ENCODE measurements around the gene RAB30.
"Not testable (repeated sequence)": the region's sequence is repeated elsewhere in the genome, so short reads cannot be mapped to it uniquely, and the experiment has no call there.

Gene RAB30

DNA sequence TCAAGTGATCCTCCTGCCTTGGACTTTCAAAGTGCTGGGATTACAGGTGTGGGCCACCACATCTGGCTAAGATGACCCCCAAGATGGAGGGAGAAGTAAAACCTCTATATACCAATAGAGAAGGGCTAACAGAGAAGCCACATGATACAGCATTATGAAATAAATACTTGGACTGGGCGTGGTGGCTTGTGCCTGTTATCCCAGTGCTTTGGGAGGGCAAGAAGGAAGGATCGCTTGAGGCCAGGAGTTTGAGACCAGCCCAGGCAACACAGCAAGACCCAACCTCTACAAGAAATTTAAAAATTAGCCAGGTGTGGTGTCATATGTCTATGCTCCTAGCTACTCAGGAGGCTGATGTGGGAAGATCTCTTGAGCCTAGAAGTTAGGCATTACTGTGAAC, 61.7 kb downstream of the RAB30 start:
- no peak for DNase-seq (ENCODE audit: low read depth)

DNA sequence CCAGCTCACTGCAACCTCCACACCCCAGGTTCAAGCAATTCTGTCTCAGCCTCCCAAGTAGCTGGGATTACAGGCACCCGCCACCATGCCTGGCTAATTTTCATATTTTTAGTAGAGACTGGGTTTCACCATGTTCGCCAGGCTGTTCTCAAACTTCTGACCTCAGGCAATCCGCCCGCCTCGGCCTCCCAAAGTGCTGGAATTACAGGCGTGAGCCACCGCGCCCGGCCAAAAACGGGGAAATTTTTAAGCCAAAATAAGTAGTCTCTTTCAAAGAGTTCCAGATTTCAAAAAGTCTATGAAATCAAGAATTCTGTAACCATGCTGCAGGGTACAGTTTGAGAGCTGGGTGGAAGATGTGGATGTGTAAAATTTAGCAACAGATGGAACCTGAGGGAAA, 62.6 kb downstream of the RAB30 start:
- DNase-seq (ENCODE audit: low read depth), result not testable (repeated sequence)

DNA sequence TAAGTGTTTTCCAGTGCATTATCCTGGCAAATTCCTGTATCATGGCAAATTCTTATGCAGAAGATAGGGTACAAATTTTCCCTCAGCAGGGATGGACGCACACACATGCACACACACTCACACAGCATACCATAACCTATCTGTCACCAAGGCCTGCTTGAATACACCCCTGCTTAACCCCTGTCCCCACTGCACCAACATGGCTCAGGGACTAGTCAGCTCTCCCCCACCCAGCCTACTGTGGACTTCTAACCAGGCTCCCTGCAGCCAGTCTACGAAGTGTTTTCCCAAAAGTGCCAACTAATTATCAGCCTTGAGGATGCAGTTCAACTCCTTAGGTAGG, 63.1 kb downstream of the RAB30 start:
- peak; percentile 57 for DNase-seq (ENCODE audit: low read depth)

DNA sequence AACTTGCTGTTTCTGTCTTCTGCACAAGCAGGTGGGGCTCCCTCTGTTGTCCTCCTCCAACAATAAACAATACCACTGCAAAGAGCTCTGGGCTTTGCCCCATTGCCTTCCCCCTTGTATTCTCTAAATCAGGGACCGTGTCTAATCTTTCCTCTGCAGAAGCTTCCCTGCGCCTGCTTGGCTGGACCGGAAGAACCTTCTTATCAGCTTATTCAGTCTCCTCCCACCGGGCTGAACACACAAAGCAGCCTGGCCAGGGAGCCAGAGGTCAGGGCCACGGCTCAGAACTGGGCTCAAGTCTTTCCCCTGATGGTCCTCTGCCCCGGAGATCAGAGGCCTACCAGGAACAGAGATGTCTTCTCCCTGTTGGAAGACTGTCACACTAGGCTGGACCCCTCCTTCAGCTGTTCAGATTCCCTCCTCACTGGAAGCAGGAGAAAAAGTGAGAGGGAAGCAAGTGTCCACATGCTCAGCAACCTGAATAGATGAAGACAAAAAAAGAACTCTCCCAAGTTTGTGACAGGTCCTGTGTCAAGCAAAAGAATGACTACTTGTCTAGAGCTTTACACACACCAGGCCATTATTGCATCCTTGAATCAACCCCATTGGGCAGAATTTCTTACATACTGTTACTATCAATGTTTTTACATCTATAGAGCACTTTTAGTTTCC, 63.7 kb downstream of the RAB30 start:
- DNase-seq (ENCODE audit: low read depth), result peak; percentile 45

DNA sequence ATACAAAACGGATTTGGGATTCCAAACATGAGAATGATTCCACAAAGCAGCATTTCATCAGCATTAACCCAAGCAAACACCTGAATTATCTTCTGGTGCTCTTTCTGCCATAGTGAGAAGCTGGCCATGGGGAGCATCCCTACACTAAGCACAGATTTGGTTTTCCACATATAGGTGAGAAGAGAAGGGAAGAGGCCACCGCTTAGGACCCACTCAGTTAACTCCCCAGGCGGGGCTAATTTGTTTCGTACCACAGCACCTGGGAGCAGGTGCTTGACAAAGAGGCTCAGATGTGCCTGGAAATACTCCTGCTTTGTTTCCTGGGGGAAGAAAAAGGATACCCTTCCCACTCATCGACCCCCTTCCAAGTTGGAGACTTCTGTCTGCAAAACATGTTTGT, 64.2 kb downstream of the RAB30 start:
- no peak for DNase-seq (ENCODE audit: low read depth)

DNA sequence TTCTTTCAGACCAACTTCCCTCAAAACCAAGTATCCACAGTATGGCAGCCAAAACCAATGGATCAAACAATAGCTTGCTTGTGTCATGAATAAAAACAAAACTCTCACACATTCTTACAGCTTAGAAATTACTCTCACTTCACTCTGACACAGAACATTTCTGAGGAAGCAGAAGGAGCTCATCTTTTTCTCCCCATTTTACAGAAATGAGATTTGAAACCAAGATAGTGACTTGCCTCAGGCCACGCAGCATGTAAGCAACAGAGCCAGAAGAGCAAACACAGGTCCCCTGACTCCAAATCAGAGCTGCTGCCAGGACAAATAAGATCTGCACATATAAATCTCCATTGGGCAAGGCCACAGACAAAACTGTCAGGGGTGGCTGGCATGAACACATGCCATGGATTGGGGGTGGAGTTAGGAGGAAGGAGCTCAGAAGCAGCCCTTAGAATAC, 64.8 kb downstream of the RAB30 start:
- DNase-seq (ENCODE audit: low read depth), result no peak

DNA sequence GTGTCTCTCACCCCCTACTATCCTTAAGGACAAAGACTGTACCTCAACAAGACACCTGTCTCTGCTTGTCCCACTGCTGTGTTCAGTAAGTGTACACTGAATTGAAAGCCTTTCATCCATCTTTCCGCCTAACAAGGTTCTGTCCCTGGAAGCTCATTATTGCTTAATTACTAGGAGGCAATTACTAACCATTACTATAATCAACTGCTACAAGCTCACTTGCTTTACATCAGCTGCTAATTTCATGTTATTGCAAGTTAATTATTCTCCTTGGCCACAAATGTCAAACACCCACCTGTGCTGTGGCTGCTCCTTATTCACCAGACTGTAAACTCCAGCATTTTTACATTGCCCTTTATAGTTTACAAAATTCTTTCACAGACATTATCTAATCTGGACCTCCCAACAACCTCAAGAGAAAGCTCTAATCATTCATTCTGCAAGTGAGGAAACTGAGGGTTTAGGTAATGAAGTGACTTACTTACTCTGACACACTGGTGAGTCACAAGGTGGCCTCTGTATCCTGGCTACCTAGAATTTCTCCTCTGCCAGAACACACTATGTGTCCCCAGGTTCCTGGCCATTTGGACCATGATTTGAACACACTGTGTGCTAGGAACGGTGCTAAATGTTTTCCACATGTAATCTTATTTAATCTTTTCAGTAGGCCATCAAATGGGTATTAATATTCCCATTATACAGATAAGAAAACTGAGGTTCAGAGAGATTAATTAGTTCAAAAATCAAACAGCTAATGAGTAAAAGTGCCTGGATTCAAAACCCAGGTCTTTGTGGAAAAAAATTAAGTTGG, 66.7 kb downstream of the RAB30 start:
- no peak for DNase-seq (ENCODE audit: low read depth)

DNA sequence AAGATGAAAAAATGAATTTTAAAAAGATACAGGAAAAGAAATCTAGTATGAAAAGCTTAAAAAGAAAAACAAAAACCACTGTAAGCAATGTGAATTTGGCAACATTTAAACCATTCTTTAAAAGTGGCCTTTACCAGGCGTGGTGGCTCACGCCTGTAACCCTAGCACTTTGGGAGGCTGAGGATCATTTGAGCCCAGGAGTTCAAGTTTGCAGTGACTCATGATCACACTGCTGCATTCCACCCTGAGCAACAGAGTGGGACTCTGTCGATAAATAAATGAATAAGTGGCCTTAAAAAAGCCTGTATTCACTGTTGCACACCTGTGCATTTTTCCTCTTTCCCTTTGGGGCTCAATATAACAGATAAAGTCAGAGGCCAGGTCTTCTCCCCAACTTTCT, 69.2 kb downstream of the RAB30 start:
- peak; percentile 41 for DNase-seq (ENCODE audit: low read depth)

DNA sequence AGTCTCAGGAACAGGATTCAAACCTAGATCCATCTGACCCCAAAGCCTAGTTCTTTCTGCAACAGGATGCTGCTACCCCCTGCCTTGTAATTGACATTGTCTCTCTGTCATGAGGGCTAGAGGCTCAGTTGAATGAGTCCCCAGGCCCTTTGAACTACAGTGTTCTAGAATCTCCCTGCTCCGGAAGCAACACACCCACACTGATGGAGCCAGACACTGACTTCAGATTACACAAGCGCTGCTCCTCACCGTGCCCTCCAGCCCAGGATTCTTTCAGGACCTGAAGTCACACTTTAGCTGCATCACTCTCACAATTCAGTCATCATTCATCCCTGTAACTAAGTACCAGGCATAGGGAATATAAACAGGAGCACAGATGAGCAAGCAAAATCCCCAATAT, 69.6 kb downstream of the RAB30 start:
- DNase-seq (ENCODE audit: low read depth), result peak; percentile 65

DNA sequence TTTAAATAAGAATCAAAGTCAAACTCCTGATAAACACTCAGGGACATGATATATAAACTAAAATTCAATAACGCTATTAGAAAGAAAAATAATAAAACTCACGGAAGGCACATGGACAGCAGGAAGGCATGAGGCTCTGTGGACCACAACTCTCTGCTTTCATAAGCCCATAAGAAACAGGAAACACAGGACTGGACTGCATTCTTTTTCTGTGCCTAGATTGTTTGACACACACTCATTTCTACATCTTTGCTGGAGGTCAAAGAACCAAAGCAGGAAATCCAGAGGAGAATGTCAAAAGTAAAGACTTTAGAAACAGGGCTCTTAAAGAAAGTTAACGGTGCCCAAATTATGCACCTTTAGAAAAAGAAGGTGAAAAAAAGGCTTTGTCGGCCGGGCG, 71.3 kb downstream of the RAB30 start:
- DNase-seq (ENCODE audit: low read depth), result no peak

DNA sequence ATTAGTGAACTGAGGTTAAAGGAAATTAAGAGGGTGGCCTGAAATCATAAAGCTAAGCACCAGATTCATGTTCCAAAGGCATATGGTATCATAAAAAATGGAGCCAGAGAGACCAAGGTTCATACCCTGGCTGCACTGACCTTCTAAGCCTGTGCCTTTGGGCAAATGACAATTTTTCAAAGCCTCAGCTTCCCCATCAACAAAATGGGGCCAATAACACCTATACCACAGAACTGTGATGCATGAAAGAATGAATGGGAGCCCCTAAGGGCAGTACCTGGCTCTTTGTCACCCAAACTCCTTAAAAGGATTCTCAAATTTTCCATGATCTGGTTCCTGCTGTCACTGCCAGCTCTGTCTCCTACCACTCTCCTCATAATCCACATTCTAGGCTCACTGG, 72.5 kb downstream of the RAB30 start:
- no peak for DNase-seq (ENCODE audit: low read depth)

DNA sequence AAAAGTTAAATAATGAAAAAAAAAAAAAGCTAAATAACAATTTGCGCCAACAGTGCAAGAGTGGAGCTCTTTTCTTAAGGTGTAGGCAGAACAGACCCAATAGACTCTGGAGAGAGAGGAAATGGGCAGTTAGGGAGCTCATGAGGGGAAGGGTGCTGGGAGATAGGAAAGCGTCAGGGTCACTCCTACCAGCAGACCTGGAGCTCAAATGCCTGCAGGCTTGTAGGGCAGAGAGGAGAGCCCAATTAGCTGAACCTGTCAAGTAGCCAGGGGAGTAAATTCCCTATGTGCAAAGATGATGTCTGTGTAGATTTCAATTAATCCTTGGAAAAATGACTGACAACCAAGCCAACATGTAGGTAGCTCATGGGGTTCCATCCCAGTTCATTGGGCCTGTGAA, 73.0 kb downstream of the RAB30 start:
- no peak for DNase-seq (ENCODE audit: low read depth)

DNA sequence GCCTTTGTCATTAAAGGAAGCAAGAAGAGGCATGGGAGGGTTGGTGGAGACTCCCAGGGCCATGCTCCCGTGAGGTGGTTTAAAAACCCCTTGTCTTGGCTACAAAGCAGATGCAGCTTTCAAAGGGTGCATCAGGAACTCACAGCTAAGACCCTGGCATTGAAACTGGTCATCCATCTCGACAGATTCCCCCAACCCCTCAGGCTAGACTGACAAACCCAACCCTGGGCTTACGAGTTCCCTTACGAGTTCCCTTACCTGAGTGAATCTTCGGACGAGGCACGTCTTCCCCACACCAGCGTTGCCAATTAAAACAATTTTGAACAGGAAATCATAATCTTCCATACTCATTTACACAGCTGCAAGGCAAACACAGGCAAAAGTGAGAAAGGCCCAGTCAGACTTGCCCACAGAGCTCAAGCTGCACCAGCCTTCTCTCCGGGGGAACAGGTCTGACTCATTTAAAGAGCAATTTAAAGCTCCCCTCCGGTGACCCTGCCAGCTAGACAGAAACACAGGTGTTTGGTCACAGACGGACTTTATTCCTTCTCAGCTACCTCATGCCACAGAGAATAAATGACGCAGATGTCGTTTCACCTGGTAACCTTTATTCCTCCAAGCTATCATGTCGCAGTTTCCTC, 74.6 kb downstream of the RAB30 start:
- peak; percentile 32 for DNase-seq (ENCODE audit: low read depth)

DNA sequence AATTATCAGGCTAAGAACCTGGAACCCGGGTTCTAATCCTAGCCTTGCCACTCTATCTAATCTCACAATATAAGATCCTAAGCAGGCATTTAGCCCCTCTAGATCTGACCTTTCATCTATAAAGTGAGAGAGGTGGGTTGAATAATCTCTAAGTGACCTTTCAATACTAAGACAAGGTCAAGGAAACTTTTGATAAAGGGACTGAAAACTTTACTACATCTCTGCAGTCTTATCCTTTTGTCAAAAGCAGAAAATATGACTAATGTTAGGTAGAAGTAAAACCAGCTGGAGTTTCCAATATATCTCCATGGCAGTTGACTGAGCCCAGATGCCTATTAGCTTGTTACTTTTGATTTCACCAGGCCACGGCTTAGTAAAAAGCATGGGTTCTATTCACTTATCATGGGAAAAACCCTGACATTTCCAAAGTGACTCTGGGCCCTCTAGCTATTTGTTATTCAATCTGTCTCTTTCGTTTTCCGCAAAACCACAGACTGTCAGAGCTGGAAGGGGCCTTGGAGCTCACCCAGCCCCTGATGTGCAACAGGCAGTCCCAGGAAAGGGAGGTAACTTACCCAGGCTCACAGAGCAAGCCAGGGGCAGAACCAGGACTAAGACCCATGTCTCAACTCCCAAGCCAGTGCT, 75.8 kb downstream of the RAB30 start:
- DNase-seq (ENCODE audit: low read depth), result peak; percentile 66

DNA sequence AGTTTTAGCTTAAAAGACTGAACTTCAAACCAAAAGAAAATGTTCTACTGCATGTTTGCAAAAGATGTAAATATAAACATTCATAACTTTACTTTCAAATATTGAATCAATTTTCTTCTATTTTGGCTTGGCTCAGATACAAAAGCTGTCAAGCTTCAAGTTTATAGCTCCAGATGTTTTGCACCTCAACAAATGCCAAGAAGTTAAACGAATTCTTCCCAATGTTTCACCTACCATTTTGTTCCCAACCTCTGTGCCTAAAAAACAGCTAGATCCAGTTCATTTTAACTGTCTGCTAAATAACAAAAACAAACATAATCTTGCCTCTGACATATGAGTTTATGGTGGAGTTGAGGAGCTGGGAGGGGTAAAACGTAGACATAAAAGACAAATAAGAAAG, 76.5 kb downstream of the RAB30 start:
- DNase-seq (ENCODE audit: low read depth), result no peak

DNA sequence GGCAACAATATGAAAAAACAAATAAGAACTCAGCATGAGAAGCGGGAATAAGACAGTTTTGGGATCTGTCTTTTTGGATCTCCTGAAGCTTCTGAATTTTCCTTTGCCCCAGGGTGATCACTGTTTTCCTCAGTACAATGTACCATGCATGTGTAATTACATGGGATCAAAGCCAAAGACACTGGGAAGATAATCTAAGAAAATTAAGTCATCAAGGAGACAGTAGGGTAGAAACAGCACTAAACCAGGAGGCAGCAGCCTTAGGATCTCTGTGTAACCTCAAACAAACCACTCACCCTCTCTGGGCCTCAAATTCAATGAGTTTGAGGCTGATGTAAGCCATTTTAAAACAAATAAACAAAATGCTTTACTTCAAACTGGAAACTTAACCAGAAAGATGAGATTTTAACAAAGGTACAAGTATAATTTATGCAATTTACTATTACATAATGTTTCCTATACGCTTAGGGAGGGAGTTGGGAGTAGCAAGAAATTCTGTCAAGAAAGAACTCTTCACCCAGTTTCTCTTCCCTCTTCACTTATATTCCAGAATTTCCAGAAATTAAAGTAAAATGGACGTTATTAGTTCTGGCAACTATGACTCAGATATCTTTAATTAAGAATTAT, 77.0 kb downstream of the RAB30 start:
- peak; percentile 15 for DNase-seq (ENCODE audit: low read depth)

DNA sequence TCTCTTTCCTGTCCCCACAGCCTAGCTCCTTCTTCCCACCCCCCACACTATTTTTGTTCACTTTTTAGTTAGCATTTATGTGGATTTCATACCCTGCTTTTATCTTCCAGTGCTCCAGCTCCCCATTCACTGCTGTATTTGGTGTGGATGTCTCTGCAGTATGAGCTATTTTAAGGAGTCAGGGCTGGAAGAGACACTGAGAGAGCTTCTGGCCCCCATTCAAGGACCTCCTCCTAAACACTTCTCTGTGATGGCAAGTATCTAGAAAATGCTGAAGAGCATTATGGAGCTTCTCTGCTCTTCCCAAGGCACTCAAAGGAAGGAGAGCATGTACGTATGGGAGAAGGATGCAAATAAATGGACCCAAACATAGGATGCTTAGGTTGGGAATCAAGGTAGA, 79.5 kb downstream of the RAB30 start:
- no peak for DNase-seq (ENCODE audit: low read depth)

DNA sequence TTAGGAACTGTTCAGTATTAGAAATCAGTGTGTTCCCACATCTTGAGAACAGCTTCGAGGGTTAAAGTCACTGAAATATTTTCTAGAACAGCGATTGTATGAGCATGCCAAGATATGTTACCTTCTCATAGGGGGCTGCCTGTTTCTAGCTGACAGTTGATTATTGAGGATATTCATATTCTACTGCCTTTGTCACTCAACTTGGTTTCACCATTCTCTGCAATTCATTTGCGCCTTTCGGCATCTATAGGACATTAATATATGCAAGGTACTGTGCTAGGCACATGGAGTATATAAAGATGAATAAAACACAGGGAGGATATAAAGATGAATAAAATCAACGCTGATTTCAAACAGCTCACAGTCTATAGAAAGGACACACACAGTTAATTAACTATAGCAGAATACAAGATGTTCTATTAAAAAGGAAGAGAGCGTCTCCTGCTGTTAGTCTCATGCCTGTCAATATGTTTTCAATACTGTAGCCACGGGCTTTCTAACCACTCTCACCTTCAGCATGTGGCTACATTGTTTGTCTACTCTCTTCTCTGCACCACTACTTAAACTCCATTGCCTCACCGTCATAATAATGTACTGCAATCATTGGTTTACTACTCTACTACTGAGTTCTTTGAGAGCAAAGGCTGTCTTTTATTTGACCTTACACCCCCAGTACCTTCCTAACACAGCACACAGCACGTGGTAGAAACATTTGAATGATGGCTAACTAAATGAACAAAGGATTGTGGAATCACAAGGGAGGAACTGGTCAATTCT, 81.9 kb downstream of the RAB30 start:
- no peak for DNase-seq (ENCODE audit: low read depth)

DNA sequence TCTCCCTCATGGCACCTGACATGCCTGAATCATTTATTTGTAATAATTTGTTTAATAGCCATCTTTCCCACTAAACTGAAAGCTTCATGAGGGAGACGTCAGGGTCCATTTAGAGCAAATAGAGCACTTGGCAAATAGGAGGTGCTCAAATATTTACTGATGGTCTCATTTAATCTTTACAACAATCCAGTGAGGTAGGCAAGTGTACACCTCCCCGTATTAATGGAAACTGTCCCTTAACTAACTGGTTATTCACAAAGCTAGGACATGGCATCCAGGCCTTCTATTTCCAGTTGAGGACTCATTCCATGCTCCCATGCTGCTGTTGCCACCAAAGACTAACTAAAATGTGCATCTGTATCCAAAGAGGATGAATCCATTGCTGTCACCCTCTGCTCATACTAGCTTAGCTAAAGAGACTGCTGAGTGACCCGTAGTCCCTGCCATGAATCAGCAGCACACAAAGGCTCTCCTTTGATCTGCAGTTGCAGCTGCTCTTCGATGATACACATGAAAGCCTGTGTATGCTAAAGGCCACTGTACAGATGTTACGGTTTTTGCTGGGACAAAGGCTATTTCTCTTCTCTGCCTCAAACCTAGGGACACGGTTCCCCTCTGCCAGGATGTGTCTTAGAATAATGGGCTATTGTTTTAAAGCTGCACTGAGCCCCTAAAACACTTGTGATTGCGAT, 82.6 kb downstream of the RAB30 start:
- no peak for DNase-seq (ENCODE audit: low read depth)

DNA sequence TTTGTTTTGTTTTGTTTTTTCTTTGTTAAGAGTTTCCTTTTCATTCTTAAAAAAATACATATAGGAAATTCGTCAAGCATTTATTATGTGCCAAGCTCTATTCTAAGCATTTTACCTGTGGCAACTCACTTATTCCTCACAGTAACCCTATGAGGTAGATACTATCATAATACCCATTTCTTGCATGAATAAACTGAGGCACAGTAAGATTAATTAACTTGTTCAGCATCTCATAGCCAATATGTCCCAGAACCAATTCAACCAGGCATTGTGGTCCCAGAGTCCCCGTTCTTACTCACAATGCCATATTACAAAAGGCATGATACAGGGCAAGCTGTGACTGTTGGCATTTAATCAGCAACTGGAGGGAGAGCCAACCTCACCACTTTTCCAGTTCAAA, 83.7 kb downstream of the RAB30 start:
- DNase-seq (ENCODE audit: low read depth), result no peak

DNA sequence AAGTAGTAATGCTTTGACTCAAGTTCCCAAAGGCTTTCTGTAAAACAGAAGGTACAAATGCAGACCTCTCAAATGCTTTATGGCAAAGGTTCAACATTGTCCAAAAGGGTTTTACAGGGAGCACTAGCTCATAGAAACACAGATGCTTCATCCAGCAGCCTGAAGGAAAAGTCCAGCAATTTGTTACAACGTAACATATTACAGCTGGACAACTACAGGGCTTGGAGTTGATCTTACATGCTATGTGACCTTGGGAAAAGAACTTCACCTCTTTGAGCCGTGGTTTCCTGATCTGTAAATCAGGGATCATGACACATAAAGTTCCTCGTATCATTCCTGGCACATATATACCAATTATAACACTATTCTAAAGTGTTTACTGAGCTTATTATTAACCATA, 85.3 kb downstream of the RAB30 start:
- DNase-seq (ENCODE audit: low read depth), result no peak
